Caco-2 (cell line): ENCODE results near the gene CDC42SE2. TPM values are rescaled to one million over a fixed set of nuclear protein-coding genes. Genes with fewer than 3 reads are reported as not detected.
"Not testable (repeated sequence)": the region's sequence is repeated elsewhere in the genome, so short reads cannot be mapped to it uniquely, and the experiment has no call there.

Experiments used
- BruUV-seq: library from RNA; stranded (reverse); fragments of 400-500 nt; replicated peaks from 2 replicates; lab custom pipeline; 2021; lab: Mats Ljungman, UMichigan
- CTCF ChIA-PET: fragments of 300-600 bp; sonication (Branson Sonifier 250); formaldehyde crosslinking; loops from one replicate; lab custom pipeline; 2022; ENCODE audit warnings: antibody characterized with exemption; lab: Charles Lee
- POLR2A ChIA-PET: fragments of 300-600 bp; sonication (Branson Sonifier 250); formaldehyde crosslinking; loops from one replicate; lab custom pipeline; 2022; ENCODE audit warnings: antibody characterized with exemption; lab: Charles Lee
- DNase-seq, 2 experiments: peaks; one replicate each; pipeline versions ENCODE4 v3.0.0 to v3.0.0-alpha.2; 2020 to 2022
- H3K27me3 ChIP-seq: replicated peaks from 2 replicates; pipeline ENCODE4 v1.6.0; 2011; ENCODE audit warnings: low read length; ENCODE audit not compliant: control insufficient read depth, insufficient read depth
- H3K36me3 ChIP-seq: 2 replicates; pipeline ENCODE4 v1.5.1; 2011; ENCODE audit warnings: low read length; ENCODE audit not compliant: control insufficient read depth, insufficient read depth
- H3K4me1 ChIP-seq: fragments of 250-450 bp; sonication (Bioruptor Pico); 2 replicates; pipeline ENCODE4 v1.5.1; 2020; ENCODE audit warnings: mild to moderate bottlenecking
- H3K4me3 ChIP-seq: 2 replicates; pipeline ENCODE4 v1.5.1; 2011; ENCODE audit warnings: low read depth, mild to moderate bottlenecking, control low read depth, low read length
- H3K9me3 ChIP-seq: fragments of 250-450 bp; sonication (Bioruptor Pico); 2 replicates; pipeline ENCODE4 v1.5.1; 2020; ENCODE audit warnings: mild to moderate bottlenecking, moderate library complexity
- H3K27ac Mint-ChIP-seq: one replicate; pipeline ENCODE4 v1.8.0; 2022; ENCODE audit warnings: mixed read lengths; ENCODE audit not compliant: unreplicated experiment
- H3K27me3 Mint-ChIP-seq: one replicate; pipeline ENCODE4 v1.8.0; 2022; ENCODE audit warnings: mixed read lengths; ENCODE audit not compliant: insufficient read depth, unreplicated experiment
- H3K36me3 Mint-ChIP-seq: one replicate; pipeline ENCODE4 v1.8.0; 2022; ENCODE audit warnings: mild to moderate bottlenecking, mixed read lengths; ENCODE audit not compliant: insufficient read depth, unreplicated experiment
- H3K4me1 Mint-ChIP-seq: one replicate; pipeline ENCODE4 v1.8.0; 2022; ENCODE audit warnings: low read depth, mixed read lengths; ENCODE audit not compliant: unreplicated experiment
- H3K4me3 Mint-ChIP-seq: one replicate; pipeline ENCODE4 v1.8.0; 2022; ENCODE audit warnings: mild to moderate bottlenecking, moderate library complexity, mixed read lengths; ENCODE audit not compliant: unreplicated experiment
- H3K9me3 Mint-ChIP-seq: one replicate; pipeline ENCODE4 v1.8.0; 2022; ENCODE audit warnings: mixed read lengths; ENCODE audit not compliant: unreplicated experiment
- intact Hi-C: fragments of 100-400 bp; cut with micrococcal nuclease; formaldehyde crosslinking; loops from one replicate; pipeline ENCODE4 v1.10.0; 2022; ENCODE audit not compliant: unreplicated experiment
- total RNA-seq: library from RNA; stranded (reverse); gene quantifications from 2 replicates; pipeline ENCODE4 v1.2.3, GENCODE V29; 2022
- TF ChIP-seq, protein P1 (sequence below), 2 experiments: fragments of 200-600 bp in 1 of 2; IDR thresholded peaks; 1 replicate in 1 of 2; 2 replicates in 1 of 2; pipeline versions ENCODE4 v1.5.1 to v1.8.0; 2011 to 2022; ENCODE audit warnings: antibody characterized with exemption in 1 of 2, control low read depth in 1 of 2, inconsistent platforms in 1 of 2, low read depth in 1 of 2, low read length in 1 of 2, mild to moderate bottlenecking in 1 of 2, moderate library complexity in 1 of 2; ENCODE audit not compliant: insufficient read depth in 1 of 2, severe bottlenecking in 1 of 2, unreplicated experiment in 1 of 2

CDC42SE2 gene
- total RNA-seq, 1 experiment from 2014 or later: 39.4 TPM

DNA sequence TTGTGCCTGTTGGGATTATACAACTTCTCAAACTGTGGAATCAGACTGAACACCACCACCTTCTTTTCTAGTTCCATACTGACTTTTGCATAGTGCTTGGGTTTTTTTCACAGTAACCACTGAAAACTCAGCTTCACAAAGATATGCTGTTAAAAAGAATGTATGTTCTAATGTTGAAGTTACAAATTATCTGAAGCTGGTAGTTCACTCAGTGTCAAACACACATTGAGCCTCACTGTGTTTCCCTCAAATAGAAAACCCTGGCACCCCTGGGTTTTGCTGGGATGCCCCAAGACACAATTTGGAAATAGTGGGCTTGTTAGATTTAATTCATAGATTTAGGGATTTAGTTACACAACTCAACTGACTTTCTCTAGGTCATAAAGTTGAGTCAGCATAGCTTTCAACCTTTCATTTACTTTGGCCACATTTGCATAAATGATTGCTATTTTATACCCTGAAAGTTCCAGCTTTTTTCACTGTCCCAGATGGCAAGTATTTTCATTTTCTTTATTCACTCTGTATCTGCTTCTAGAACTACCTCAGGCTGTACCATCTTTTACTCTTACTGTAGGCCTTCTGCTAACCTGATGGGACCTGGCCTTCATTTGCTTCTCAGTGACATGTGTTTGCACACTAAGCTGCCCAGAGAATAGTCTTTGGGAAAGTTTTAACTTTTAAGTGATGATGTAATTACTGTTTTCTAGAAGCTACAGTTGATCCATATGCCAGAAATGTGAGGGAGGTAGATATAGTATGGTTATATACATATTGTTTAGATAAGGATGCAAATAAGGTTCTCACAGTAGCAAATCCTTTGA, 115.1 kb downstream of the CDC42SE2 start:
- Mint-ChIP-seq H3K4me1 (peaks cover 8% of the 10 kb centered on the region), H3K27ac (no peak overlapping the region)
- POLR2A ChIA-PET: no interaction called here

GRCh38 chr5:131379723-131380122, 115.9 kb downstream of the CDC42SE2 start:
- Mint-ChIP-seq H3K4me3 (no peak overlapping the region), H3K9me3 (no peaks in the 10 kb centered on the region), H3K4me1 (peaks cover 8% of the 10 kb centered on the region), H3K27me3 (no peaks in the 10 kb centered on the region), H3K27ac (no peak overlapping the region), H3K36me3 (peaks cover 12% of the 10 kb centered on the region)
- H3K27me3 ChIP-seq: no peaks in the 10 kb centered on the region
- CTCF ChIA-PET: no interaction called here
- H3K36me3 ChIP-seq: no peaks in the 10 kb centered on the region; the same call in 1 of the 2 replicates
- no peak overlapping the region for H3K4me3 ChIP-seq
- POLR2A ChIA-PET: no interaction called here
- H3K9me3 ChIP-seq: no peaks in the 10 kb centered on the region
- no TSS peak for BruUV-seq
- TF ChIP-seq, protein P1, sequence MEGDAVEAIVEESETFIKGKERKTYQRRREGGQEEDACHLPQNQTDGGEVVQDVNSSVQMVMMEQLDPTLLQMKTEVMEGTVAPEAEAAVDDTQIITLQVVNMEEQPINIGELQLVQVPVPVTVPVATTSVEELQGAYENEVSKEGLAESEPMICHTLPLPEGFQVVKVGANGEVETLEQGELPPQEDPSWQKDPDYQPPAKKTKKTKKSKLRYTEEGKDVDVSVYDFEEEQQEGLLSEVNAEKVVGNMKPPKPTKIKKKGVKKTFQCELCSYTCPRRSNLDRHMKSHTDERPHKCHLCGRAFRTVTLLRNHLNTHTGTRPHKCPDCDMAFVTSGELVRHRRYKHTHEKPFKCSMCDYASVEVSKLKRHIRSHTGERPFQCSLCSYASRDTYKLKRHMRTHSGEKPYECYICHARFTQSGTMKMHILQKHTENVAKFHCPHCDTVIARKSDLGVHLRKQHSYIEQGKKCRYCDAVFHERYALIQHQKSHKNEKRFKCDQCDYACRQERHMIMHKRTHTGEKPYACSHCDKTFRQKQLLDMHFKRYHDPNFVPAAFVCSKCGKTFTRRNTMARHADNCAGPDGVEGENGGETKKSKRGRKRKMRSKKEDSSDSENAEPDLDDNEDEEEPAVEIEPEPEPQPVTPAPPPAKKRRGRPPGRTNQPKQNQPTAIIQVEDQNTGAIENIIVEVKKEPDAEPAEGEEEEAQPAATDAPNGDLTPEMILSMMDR (IDR thresholded peaks at IDR 0.05; ENCODE audit: insufficient read depth in 1 of 2, low read depth in 1 of 2, low read length in 1 of 2, severe bottlenecking in 1 of 2, unreplicated experiment in 1 of 2): no peak
- no peak for DNase-seq
- peaks cover 9% of the 10 kb centered on the region; the same call in 1 of the 2 replicates for H3K4me1 ChIP-seq
- intact Hi-C loops: no loop called here

More for the DNA sequence above, 115.1 kb downstream of the CDC42SE2 start:
- H3K36me3 ChIP-seq: no peaks in the 10 kb centered on the region
- TF ChIP-seq, protein P1 (IDR thresholded peaks at IDR 0.05; ENCODE audit: insufficient read depth in 1 of 2, low read depth in 1 of 2, low read length in 1 of 2, severe bottlenecking in 1 of 2, unreplicated experiment in 1 of 2): no peak
- BruUV-seq: no TSS peak
- peaks cover 12% of the 10 kb centered on the region for H3K36me3 Mint-ChIP-seq
- H3K27me3 Mint-ChIP-seq: no peaks in the 10 kb centered on the region
- H3K27me3 ChIP-seq: no peaks in the 10 kb centered on the region
- no peak overlapping the region for H3K4me3 ChIP-seq
- CTCF ChIA-PET: no interaction called here
- H3K4me1 ChIP-seq: peaks cover 9% of the 10 kb centered on the region; the same call in 1 of the 2 replicates
- no peaks in the 10 kb centered on the region for H3K9me3 ChIP-seq
- no peaks in the 10 kb centered on the region for H3K9me3 Mint-ChIP-seq
- no peak for DNase-seq
- intact Hi-C loops: no loop called here
- no peak overlapping the region for H3K4me3 Mint-ChIP-seq

DNA sequence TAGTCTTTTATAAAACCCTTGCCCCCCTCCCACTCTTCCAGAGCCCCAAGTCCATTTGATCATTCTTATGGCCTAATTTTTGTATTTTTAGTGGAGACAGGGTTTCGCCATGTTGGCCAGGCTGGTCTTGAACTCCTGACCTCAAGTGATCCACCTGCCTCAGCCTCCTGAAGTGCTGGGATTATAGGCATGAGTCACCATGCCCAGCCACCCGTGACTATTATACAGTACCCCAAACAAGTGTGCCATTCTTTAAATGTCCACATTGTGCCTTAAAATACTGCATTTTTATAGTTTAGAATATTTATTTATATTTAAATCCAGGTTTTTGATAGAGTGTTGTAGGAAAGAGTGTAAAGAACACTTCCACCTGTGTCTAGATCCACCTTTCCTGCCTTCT, 116.4 kb downstream of the CDC42SE2 start:
- H3K27ac Mint-ChIP-seq, H3K4me1 Mint-ChIP-seq, POLR2A ChIA-PET, H3K36me3 ChIP-seq, BruUV-seq, H3K4me3 Mint-ChIP-seq, intact Hi-C loops, H3K27me3 Mint-ChIP-seq, H3K4me3 ChIP-seq, H3K9me3 ChIP-seq, DNase-seq, H3K27me3 ChIP-seq, H3K9me3 Mint-ChIP-seq, H3K4me1 ChIP-seq, CTCF ChIA-PET: not testable (repeated sequence)
- H3K36me3 Mint-ChIP-seq: peaks cover 13% of the 10 kb centered on the region
